Spleen (tissue), 11 donors: ENCODE results near the gene ZSWIM7. TPM values are rescaled to one million over a fixed set of nuclear protein-coding genes. Genes with fewer than 3 reads are reported as not detected.

Experiments
- DNase-seq: peaks from one replicate; pipeline ENCODE4 v3.0.0-alpha.2; 2020
- H3K27ac ChIP-seq, 8 donors: fragments of 200-600 bp; sonication (generic) in 7 of 8; 1 replicate in 4 of 8; 2 replicates in 4 of 8; pipeline versions ENCODE4 v1.5.0 to v1.8.0; 2016 to 2021; ENCODE audit warnings: inconsistent platforms in 4 of 8, mild to moderate bottlenecking in 4 of 8, moderate library complexity in 1 of 8
- H3K27me3 ChIP-seq, 7 donors: fragments of 200-600 bp; sonication (generic) in 6 of 7; replicated peaks in 1 of 7; 1 replicate in 4 of 7; 2 replicates in 3 of 7; pipeline versions ENCODE4 v1.5.0 to v1.8.0; 2016 to 2021; ENCODE audit warnings: inconsistent platforms in 3 of 7, mild to moderate bottlenecking in 1 of 7
- H3K36me3 ChIP-seq, 6 donors: fragments of 200-600 bp; sonication (generic) in 5 of 6; 1 replicate in 4 of 6; 2 replicates in 2 of 6; pipeline versions ENCODE4 v1.5.0 to v1.8.0; 2016 to 2021; ENCODE audit warnings: inconsistent platforms in 2 of 6
- H3K4me1 ChIP-seq, 6 donors: fragments of 200-600 bp; sonication (generic) in 5 of 6; 1 replicate in 3 of 6; 2 replicates in 3 of 6; pipeline versions ENCODE4 v1.5.0 to v1.8.0; 2016 to 2021; ENCODE audit warnings: inconsistent platforms in 3 of 6
- H3K4me3 ChIP-seq, 8 donors: fragments of 200-600 bp; sonication (generic) in 7 of 8; 1 replicate in 4 of 8; 2 replicates in 4 of 8; pipeline versions ENCODE4 v1.5.0 to v1.8.0; 2016 to 2021; ENCODE audit warnings: inconsistent platforms in 4 of 8, mild to moderate bottlenecking in 4 of 8, moderate library complexity in 2 of 8
- H3K9me3 ChIP-seq, 8 donors: fragments of 200-600 bp; sonication (generic) in 7 of 8; 1 replicate in 4 of 8; 2 replicates in 4 of 8; pipeline versions ENCODE4 v1.5.0 to v1.8.0; 2016 to 2021; ENCODE audit warnings: inconsistent platforms in 4 of 8
- CTCF ChIP-seq, 11 experiments: fragments of 200-600 bp in 7 of 11; fragments of 450-650 bp in 4 of 11; sonication (generic) in 4 of 11; IDR thresholded peaks in 8 of 11; conservative IDR thresholded peaks in 3 of 11; 1 replicate in 7 of 11; 2 replicates in 4 of 11; pipeline versions ENCODE4 v1.4.0 to v1.8.0; 2016 to 2021; ENCODE audit warnings: antibody characterized with exemption in 11 of 11, inconsistent platforms in 4 of 11, mild to moderate bottlenecking in 1 of 11
- POLR2A ChIP-seq, 3 donors: fragments of 450-650 bp; IDR thresholded peaks; one replicate each; pipeline ENCODE4 v1.5.1; 2017; ENCODE audit warnings: antibody characterized with exemption in 3 of 3, mild to moderate bottlenecking in 1 of 3
- POLR2AphosphoS5 ChIP-seq, 3 donors: sonication (generic); formaldehyde crosslinking; IDR thresholded peaks; one replicate each; pipeline ENCODE4 v1.5.1; 2017; ENCODE audit warnings: antibody characterized with exemption in 3 of 3
- WGBS, 5 donors: extraction: QIAGEN DNeasy Blood & Tissue Kit in 3 of 5; methylation state at CpG; one replicate each; pipeline versions ENCODE4 v1.1.5 to v1.1.7; 2013 to 2018; 5-methylcytosine and 5-hydroxymethylcytosine counted together
- intact Hi-C: fragments of 100-400 bp; cut with DNase I; formaldehyde crosslinking; loops from one replicate; pipeline ENCODE4 v1.15.0; 2023; ENCODE audit warnings: low total_unique reads
- polyA plus RNA-seq, 3 donors: library from polyadenylated mRNA; stranded (reverse); fragments of 200-250 nt; gene quantifications; one replicate each; pipeline ENCODE4 v1.2.1, GENCODE V29; 2013
- total RNA-seq, 7 donors: library from RNA; depleted of rRNA in 3 of 7; stranded (reverse); fragments of >200 nt in 3 of 7; fragmentation: NEBNext Ultra II Directional in 4 of 7; extraction: Animal tissue kit (Norgen Biotek cat#: 25700) in 4 of 7; gene quantifications; one replicate each; pipeline versions ENCODE4 v1.1.0 to v1.2.1, GENCODE V29; 2016 to 2021
- donor health status: healthy with polysubstance abuse.
- donor health status: DM: no; HTN: no; CAD: no; lungs with moderate emphysema.
- donor health status: DM: no; HTN: no; CAD: no.
- donor health status: Bipolar disorder and iron deficiency.
- donor health status: healthy.
- donor health status: DM: no; HTN: no; CAD: no.
- donor health status: DM: yes; HTN: yes; CAD: no.

The ZSWIM7 gene
- total and polyA plus RNA-seq, 10 donors: 13.4 to 47.6 (median 25.3) TPM

GRCh38 chr17:16044487-16044886 lies 45.0 kb upstream of the ZSWIM7 start:
- H3K27ac ChIP-seq: no peak overlapping the region
- 90 to 97% (median 95%) methylated on average over 10 of the region's 10 CpGs for WGBS, 5 donors
- peaks cover 0 to 14% (median 3%) of the 10 kb centered on the region in 6 donors for H3K4me1 ChIP-seq
- H3K36me3 ChIP-seq: peaks cover 0 to 100% (median 74%) of the 10 kb centered on the region in 6 donors
- H3K9me3 ChIP-seq: no peaks in the 10 kb centered on the region
- H3K27me3 ChIP-seq: no peaks in the 10 kb centered on the region
- DNase-seq: no peak
- H3K4me3 ChIP-seq: no peak overlapping the region
- intact Hi-C loops: no loop called here
- TF ChIP-seq POLR2A (IDR thresholded peaks at IDR 0.05) (no peak), CTCF (IDR thresholded peaks at IDR 0.05 in 8 of 11, conservative IDR thresholded peaks at IDR 0.05 in 3 of 11) (no peak), POLR2AphosphoS5 (IDR thresholded peaks at IDR 0.05) (peak; percentile 19 to 36 (median 21))

- H3K9me3 ChIP-seq: no peaks in the 10 kb centered on the region
- peak overlapping the region; percentile 24 to 82 (median 78) for H3K27ac ChIP-seq
- H3K36me3 ChIP-seq: peaks cover 0 to 100% (median 75%) of the 10 kb centered on the region in 6 donors
- H3K27me3 ChIP-seq: no peaks in the 10 kb centered on the region
- no peak overlapping the region for H3K4me3 ChIP-seq
- WGBS, 5 donors: 59 to 76% (median 68%) methylated on average over 4 of the region's 4 CpGs
- H3K4me1 ChIP-seq: peaks cover 0 to 14% (median 3%) of the 10 kb centered on the region in 6 donors
- intact Hi-C loops: no loop called here
- peak in 1 of 3 donors; percentile 54 for TF ChIP-seq POLR2AphosphoS5 (IDR thresholded peaks at IDR 0.05)
- TF ChIP-seq CTCF (IDR thresholded peaks at IDR 0.05 in 8 of 11, conservative IDR thresholded peaks at IDR 0.05 in 3 of 11): no peak
- DNase-seq: no peak
Measured at GRCh38 chr17:16040710-16041251, 41.3 kb upstream of the ZSWIM7 start.

GRCh38 chr17:16037636-16038035 lies 38.1 kb upstream of the ZSWIM7 start:
- Histone ChIP-seq H3K27me3 (no peaks in the 10 kb centered on the region), H3K27ac (peak overlapping the region in 1 of 8 donors; percentile 22), H3K9me3 (no peaks in the 10 kb centered on the region), H3K36me3 (peaks cover 0 to 100% (median 79%) of the 10 kb centered on the region in 6 donors), H3K4me3 (no peak overlapping the region), H3K4me1 (peaks cover 0 to 14% (median 3%) of the 10 kb centered on the region in 6 donors)
- intact Hi-C loops: no loop called here
- no peak for DNase-seq
- TF ChIP-seq POLR2A (IDR thresholded peaks at IDR 0.05): no peak
- no peak for TF ChIP-seq POLR2AphosphoS5 (IDR thresholded peaks at IDR 0.05)
- no peak for TF ChIP-seq CTCF (IDR thresholded peaks at IDR 0.05 in 8 of 11, conservative IDR thresholded peaks at IDR 0.05 in 3 of 11)

- Histone ChIP-seq H3K27ac (no peak overlapping the region), H3K27me3 (no peaks in the 10 kb centered on the region), H3K4me3 (no peak overlapping the region), H3K4me1 (peaks cover 0 to 9% (median 2%) of the 10 kb centered on the region in 6 donors), H3K9me3 (no peaks in the 10 kb centered on the region), H3K36me3 (peaks cover 0 to 100% (median 83%) of the 10 kb centered on the region in 6 donors)
- WGBS, 5 donors: 90 to 93% (median 93%) methylated on average over 2 of the region's 2 CpGs
- intact Hi-C loops: no loop called here
- TF ChIP-seq POLR2A (IDR thresholded peaks at IDR 0.05) (no peak), CTCF (IDR thresholded peaks at IDR 0.05 in 8 of 11, conservative IDR thresholded peaks at IDR 0.05 in 3 of 11) (no peak)
- no peak for DNase-seq
Measured at GRCh38 chr17:16036261-16036660, 36.8 kb upstream of the ZSWIM7 start.
